Activated T-helper 1 cell treated with anti-CD3 and anti-CD28 coated beads, Interleukin-12 subunit alpha, Interleukin-12 subunit beta, Interleukin-2, Interleukin-4 antibody, amounts not matched to agents 30 ng/mL and 10 ng/mL and 1 ng/mL, durations not matched to agents 14 hours and 24 hours and 36 hours (primary cell): Measurements from ENCODE around the gene MARK1. TPM values are rescaled to one million over a fixed set of nuclear protein-coding genes. Genes with fewer than 3 reads are reported as not detected.

Experiments
- DNase-seq: peaks from one replicate; pipeline ENCODE4 v3.0.0; 2021; ENCODE audit warnings: low spot score
- H3K27ac Mint-ChIP-seq: one replicate; pipeline ENCODE4 v1.8.0; 2021; ENCODE audit warnings: mild to moderate bottlenecking, mixed read lengths
- H3K27me3 Mint-ChIP-seq: one replicate; pipeline ENCODE4 v1.8.0; 2022; ENCODE audit warnings: mild to moderate bottlenecking, moderate library complexity, mixed read lengths; ENCODE audit not compliant: insufficient read depth
- H3K36me3 Mint-ChIP-seq: one replicate; pipeline ENCODE4 v1.8.0; 2021; ENCODE audit warnings: low read depth, mixed read lengths
- H3K4me1 Mint-ChIP-seq: one replicate; pipeline ENCODE4 v1.8.0; 2021; ENCODE audit warnings: low read depth, mixed read lengths
- H3K4me3 Mint-ChIP-seq: one replicate; pipeline ENCODE4 v1.8.0; 2021; ENCODE audit warnings: mild to moderate bottlenecking, moderate library complexity, mixed read lengths
- H3K9me3 Mint-ChIP-seq: one replicate; pipeline ENCODE4 v1.8.0; 2021; ENCODE audit warnings: mixed read lengths
- intact Hi-C: fragments of 100-400 bp; cut with micrococcal nuclease; formaldehyde crosslinking; loops from one replicate; pipeline ENCODE4 v1.15.1; 2024
- total RNA-seq: library from RNA; stranded (reverse); gene quantifications from 2 replicates; pipeline ENCODE4 v1.2.3, GENCODE V29; 2022

The MARK1 gene
- total RNA-seq, 1 donor from 2014 or later, result not detected

DNA sequence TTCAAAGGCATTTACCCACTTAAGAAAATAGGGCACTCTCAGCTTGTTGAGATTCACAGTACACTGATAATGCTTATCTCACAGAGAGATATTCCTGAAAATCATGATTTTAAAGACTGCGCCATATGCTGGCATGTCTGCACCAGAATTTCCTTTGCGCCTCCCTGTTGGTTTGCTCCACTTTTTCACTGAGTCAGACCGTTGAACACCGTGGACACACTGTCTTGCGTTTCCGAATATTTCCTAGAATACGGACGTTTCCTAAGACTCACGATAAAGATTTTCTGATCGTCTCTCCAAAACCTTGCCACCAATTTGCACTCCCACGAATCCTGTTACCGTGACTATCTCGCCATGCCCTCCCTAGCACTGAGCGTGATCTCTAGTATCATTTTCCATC lies 161.7 kb downstream of the MARK1 start:
- intact Hi-C loops, result loop anchor here (1.0 to 5.0 kb wide), 3 partner anchors 44 to 157 kb away; no protein-coding TSS in a partner anchor
- Mint-ChIP-seq H3K27ac (no peak overlapping the region), H3K4me3 (peak overlapping the region; percentile 84), H3K9me3 (no peaks in the 10 kb centered on the region), H3K4me1 (peaks cover 7% of the 10 kb centered on the region), H3K36me3 (no peaks in the 10 kb centered on the region), H3K27me3 (peaks cover 26% of the 10 kb centered on the region)
- no peak for DNase-seq

DNA sequence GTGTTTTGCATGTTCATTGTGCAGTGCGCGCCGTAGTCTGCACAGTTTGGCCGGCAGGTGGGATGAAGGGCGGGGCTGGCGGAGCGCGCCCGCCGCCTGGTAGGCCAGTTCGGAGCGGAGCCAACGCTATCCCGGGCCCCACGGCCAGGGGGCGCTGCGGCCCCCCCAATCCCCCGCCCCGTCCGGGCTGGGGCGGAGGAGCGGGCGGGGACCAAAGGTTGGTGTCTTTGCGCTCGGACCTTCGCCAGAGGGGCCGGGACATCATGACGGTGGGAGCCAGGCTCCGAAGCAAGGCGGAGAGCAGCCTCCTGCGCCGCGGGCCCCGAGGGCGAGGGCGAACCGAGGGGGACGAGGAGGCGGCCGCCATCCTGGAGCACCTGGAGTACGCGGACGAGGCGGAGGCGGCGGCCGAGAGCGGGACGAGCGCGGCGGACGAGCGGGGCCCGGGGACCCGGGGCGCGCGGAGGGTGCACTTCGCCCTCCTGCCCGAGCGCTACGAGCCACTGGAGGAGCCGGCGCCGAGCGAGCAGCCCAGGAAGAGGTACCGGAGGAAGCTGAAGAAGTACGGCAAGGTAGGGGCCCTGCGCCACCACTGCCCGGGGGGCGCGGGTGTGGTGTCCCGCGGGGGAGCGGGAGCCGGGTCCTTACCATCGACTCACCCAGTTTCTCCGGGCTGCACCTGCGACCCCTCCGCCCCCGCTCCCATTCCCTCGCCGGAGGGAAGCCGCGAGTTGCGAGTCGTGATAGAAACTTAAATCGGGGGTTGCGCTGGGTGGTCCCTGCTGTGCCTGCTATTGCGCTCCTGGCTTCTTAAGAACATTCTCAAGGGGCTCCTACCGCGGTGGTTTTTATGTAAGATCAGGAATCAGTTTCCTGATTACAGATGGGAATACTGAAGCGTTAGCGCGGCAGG lies 162.5 kb downstream of the MARK1 start, which contains the start of gene C1orf115:
Gene C1orf115 (plus strand): TSS at position 224 of the 913 bp plus-strand sequence. CDS start 40 bp downstream, at position 264.
- no peak within 1 kb of the TSS for H3K27ac Mint-ChIP-seq
- peak; percentile 63 for DNase-seq
- intact Hi-C loops, result loop anchor here (1.0 to 5.0 kb wide), 3 partner anchors 43 to 158 kb away; no protein-coding TSS in a partner anchor
- H3K4me1 Mint-ChIP-seq, result peaks cover 7% of the 10 kb centered on the region
- peak within 1 kb of the TSS; percentile 84 for H3K4me3 Mint-ChIP-seq
- H3K36me3 Mint-ChIP-seq, result no peaks in the 10 kb centered on the region
- H3K27me3 Mint-ChIP-seq, result peaks cover 26% of the 10 kb centered on the region
- H3K9me3 Mint-ChIP-seq, result no peaks in the 10 kb centered on the region

DNA sequence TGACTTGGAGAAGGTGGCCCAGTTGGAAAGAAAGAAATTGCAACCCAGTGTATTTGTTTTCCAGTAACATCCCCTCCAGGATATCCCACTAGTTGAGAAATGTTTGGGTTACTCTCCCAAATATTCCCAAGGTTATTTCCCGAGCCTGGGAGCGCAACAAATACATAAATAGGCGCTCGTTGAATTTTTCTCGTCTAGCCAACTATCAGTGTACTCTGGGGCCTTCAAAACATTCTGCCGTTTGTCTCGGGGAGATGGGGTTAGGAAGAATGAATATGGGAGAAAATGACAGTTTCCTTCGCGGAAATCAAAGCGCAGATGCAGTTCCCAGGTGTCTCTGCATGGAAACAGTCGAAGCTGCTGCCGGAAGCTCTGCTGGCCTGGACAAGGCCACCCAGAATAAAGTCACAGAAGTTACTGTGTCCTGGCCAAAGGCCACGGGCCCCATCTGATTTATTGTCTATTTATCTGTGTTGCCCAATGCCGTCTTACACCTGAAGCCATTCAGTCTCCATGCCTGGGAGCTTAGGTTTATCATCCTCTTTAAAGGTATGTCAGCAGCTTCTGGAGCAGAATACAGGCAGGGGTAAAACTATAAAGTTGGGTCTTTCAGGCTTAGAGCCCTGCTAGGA lies 163.2 kb downstream of the MARK1 start:
- intact Hi-C loops, result loop anchor here (5.0 kb wide), 1 partner anchor 159 kb away; no protein-coding TSS in a partner anchor
- H3K36me3 Mint-ChIP-seq, result no peaks in the 10 kb centered on the region

GRCh38 chr1:220692436-220693228 lies 164.7 kb downstream of the MARK1 start:
- H3K36me3 Mint-ChIP-seq, result no peaks in the 10 kb centered on the region

More for the DNA sequence above, 163.2 kb downstream of the MARK1 start:
- Mint-ChIP-seq H3K4me3 (peak overlapping the region; percentile 48), H3K9me3 (no peaks in the 10 kb centered on the region), H3K27ac (no peak overlapping the region), H3K27me3 (peaks cover 26% of the 10 kb centered on the region), H3K4me1 (peaks cover 7% of the 10 kb centered on the region)
- DNase-seq, result no peak

GRCh38 chr1:220694866-220695382 lies 167.0 kb downstream of the MARK1 start:
- no peaks in the 10 kb centered on the region for H3K9me3 Mint-ChIP-seq
- peaks cover 24% of the 10 kb centered on the region for H3K27me3 Mint-ChIP-seq
- H3K27ac Mint-ChIP-seq, result no peak overlapping the region
- H3K4me1 Mint-ChIP-seq, result peaks cover 3% of the 10 kb centered on the region
- intact Hi-C loops, result loop anchor here (5.0 kb wide), 1 partner anchor 163 kb away; no protein-coding TSS in a partner anchor
- DNase-seq, result no peak
- no peaks in the 10 kb centered on the region for H3K36me3 Mint-ChIP-seq
- H3K4me3 Mint-ChIP-seq, result no peak overlapping the region

More at GRCh38 chr1:220692436-220693228, 164.7 kb downstream of the MARK1 start:
- H3K4me1 Mint-ChIP-seq, result peaks cover 7% of the 10 kb centered on the region
- intact Hi-C loops, result loop anchor here (5.0 kb wide), 1 partner anchor 160 kb away; no protein-coding TSS in a partner anchor
- H3K9me3 Mint-ChIP-seq, result no peaks in the 10 kb centered on the region
- no peak overlapping the region for H3K27ac Mint-ChIP-seq
- H3K27me3 Mint-ChIP-seq, result peaks cover 26% of the 10 kb centered on the region
- DNase-seq, result no peak
- no peak overlapping the region for H3K4me3 Mint-ChIP-seq

- H3K27me3 Mint-ChIP-seq, result peaks cover 20% of the 10 kb centered on the region
- no peaks in the 10 kb centered on the region for H3K4me1 Mint-ChIP-seq
- no peak for DNase-seq
- intact Hi-C loops, result no loop called here
- H3K27ac Mint-ChIP-seq, result no peak overlapping the region
- no peaks in the 10 kb centered on the region for H3K9me3 Mint-ChIP-seq
- no peaks in the 10 kb centered on the region for H3K36me3 Mint-ChIP-seq
- H3K4me3 Mint-ChIP-seq, result no peak overlapping the region
Measured at GRCh38 chr1:220695426-220695825, 167.5 kb downstream of the MARK1 start.

DNA sequence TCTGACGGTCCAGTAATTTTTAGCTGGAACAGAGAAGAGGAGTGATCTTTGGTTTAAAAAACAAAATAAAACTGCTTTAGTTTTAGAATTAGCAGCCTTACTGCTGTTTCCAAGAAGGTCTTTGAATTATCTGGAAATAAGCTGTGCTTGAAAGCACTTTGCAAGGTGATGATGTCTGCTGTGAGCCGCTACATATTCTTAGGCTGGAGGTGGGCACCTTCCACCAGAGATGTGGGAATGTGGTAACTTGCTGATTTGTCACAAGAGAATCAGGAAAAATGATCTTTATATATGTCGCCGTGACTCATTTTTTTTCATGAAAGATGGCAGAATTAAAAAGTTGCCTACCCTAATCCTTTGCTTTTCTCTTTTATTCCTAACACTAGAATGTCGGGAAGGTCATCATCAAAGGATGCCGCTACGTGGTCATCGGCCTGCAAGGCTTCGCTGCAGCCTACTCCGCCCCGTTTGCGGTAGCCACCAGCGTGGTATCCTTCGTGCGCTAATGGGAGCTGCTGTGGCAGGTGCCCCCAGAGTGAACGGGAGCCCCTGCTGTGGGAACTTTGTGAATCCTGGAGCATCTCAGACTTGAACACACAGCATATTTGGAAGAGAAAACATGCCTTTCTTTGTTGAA lies 168.4 kb downstream of the MARK1 start:
- peaks cover 17% of the 10 kb centered on the region for H3K27me3 Mint-ChIP-seq
- H3K4me3 Mint-ChIP-seq, result no peak overlapping the region
- no peaks in the 10 kb centered on the region for H3K36me3 Mint-ChIP-seq
- intact Hi-C loops, result no loop called here
- DNase-seq, result no peak
- H3K27ac Mint-ChIP-seq, result no peak overlapping the region
- no peaks in the 10 kb centered on the region for H3K4me1 Mint-ChIP-seq
- no peaks in the 10 kb centered on the region for H3K9me3 Mint-ChIP-seq

DNA sequence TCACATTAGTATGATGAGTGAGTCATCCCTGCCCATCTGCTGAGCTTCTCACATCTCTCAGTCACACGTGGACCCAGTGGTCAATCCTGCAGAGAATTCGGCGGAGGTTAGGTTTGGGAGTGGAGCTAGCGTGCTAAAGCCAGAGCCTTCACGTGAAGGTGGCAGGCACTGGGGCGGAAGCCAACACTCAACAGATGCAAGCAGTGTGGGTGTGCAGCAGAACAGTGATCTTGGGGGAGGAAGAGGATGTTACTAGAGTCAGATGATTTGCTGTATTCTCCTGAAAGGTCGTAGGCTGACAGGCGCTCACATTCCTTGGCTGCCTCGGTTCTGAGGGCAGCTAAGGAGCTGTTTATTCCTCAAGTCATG lies 168.9 kb downstream of the MARK1 start:
- Mint-ChIP-seq H3K4me3 (no peak overlapping the region), H3K4me1 (no peaks in the 10 kb centered on the region), H3K9me3 (no peaks in the 10 kb centered on the region), H3K27me3 (peaks cover 17% of the 10 kb centered on the region), H3K36me3 (no peaks in the 10 kb centered on the region), H3K27ac (no peak overlapping the region)
- DNase-seq, result no peak
- intact Hi-C loops, result no loop called here

DNA sequence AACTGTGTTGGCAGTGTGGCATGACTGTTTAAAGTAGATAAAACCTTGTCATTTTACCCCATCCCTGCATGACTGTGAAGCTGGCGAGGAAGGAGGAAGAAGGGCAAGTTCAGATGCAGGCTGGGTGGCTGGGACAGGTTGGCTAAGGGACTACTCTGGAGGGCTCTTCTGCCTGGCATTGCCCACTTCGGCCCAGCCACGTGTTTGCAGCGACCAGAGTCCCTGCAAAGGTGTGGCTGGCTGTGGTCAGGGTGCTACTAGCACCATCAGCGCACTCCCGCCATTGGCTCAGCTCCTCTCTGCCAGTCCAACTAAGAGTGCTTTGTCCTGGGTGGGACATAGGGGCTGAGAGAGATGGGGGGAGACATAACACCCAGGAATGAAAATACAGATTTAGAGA lies 169.4 kb downstream of the MARK1 start:
- Mint-ChIP-seq H3K4me3 (no peak overlapping the region), H3K36me3 (no peaks in the 10 kb centered on the region), H3K27me3 (peaks cover 14% of the 10 kb centered on the region), H3K27ac (no peak overlapping the region), H3K4me1 (no peaks in the 10 kb centered on the region), H3K9me3 (no peaks in the 10 kb centered on the region)
- intact Hi-C loops, result no loop called here
- no peak for DNase-seq

GRCh38 chr1:220698607-220699016 lies 170.7 kb downstream of the MARK1 start:
- no peak for DNase-seq
- Mint-ChIP-seq H3K27ac (no peak overlapping the region), H3K4me3 (no peak overlapping the region), H3K27me3 (peaks cover 6% of the 10 kb centered on the region), H3K36me3 (no peaks in the 10 kb centered on the region), H3K9me3 (no peaks in the 10 kb centered on the region), H3K4me1 (no peaks in the 10 kb centered on the region)
- intact Hi-C loops, result no loop called here

DNA sequence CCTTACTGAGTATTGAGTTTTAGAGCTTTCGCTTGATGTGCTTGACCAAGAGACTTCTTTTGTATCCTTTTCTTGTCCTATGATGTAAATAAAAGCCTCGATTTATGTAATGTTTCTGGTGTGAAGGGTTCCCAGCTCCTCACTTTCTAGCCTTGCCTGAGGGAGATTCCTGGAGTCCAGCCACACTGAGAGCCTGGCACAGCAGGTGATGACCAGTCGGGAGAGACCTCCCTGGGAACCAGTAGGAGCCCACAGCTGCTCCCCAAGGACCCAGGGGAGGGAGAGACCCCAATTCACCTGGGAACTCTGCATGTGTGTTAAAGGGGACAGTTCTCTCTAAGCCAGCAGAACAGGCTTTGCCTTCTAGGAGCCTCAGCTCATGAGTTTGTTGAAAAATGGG lies 171.1 kb downstream of the MARK1 start:
- Mint-ChIP-seq H3K4me1 (no peaks in the 10 kb centered on the region), H3K9me3 (no peaks in the 10 kb centered on the region), H3K27ac (no peak overlapping the region), H3K4me3 (no peak overlapping the region), H3K36me3 (no peaks in the 10 kb centered on the region), H3K27me3 (peaks cover 6% of the 10 kb centered on the region)
- no peak for DNase-seq
- intact Hi-C loops, result no loop called here
